Mucosa of rectum (tissue), 2 donors: Measurements from ENCODE around the gene SUSD6.
A peak's percentile ranks its signal among the peaks of the same experiment; 100 is the strongest.
"Not testable (repeated sequence)": the region's sequence is repeated elsewhere in the genome, so short reads cannot be mapped to it uniquely, and the experiment has no call there.

Experiments used
- H3K27ac ChIP-seq, 2 donors: one replicate each; pipeline ENCODE4 v1.7.0; 2013; ENCODE audit warnings: inconsistent platforms in 2 of 2, low read depth in 2 of 2, low read length in 2 of 2
- H3K27me3 ChIP-seq, 2 donors: one replicate each; pipeline ENCODE4 v1.7.0; 2013; ENCODE audit warnings: low read length in 2 of 2; ENCODE audit not compliant: control insufficient read depth in 2 of 2, insufficient read depth in 2 of 2
- H3K36me3 ChIP-seq, 2 donors: one replicate each; pipeline ENCODE4 v1.7.0; 2013; ENCODE audit warnings: low read length in 2 of 2; ENCODE audit not compliant: control insufficient read depth in 2 of 2, insufficient read depth in 2 of 2
- H3K4me1 ChIP-seq, 2 donors: one replicate each; pipeline ENCODE4 v1.7.0; 2013; ENCODE audit warnings: low read length in 2 of 2, mild to moderate bottlenecking in 1 of 2; ENCODE audit not compliant: control insufficient read depth in 2 of 2, insufficient read depth in 2 of 2
- H3K4me3 ChIP-seq, 2 donors: one replicate each; pipeline ENCODE4 v1.7.0; 2013; ENCODE audit warnings: low read length in 2 of 2
- H3K9ac ChIP-seq, 2 donors: one replicate each; pipeline ENCODE4 v1.7.0; 2013; ENCODE audit warnings: low read length in 2 of 2, low read depth in 1 of 2, mild to moderate bottlenecking in 1 of 2
- H3K9me3 ChIP-seq, 2 donors: one replicate each; pipeline ENCODE4 v1.7.0; 2013; ENCODE audit warnings: low read length in 2 of 2; ENCODE audit not compliant: control insufficient read depth in 2 of 2
- donor health status: healthy.
- donor health status: Normal muscosa, but diverticular disease.

SUSD6 gene

DNA sequence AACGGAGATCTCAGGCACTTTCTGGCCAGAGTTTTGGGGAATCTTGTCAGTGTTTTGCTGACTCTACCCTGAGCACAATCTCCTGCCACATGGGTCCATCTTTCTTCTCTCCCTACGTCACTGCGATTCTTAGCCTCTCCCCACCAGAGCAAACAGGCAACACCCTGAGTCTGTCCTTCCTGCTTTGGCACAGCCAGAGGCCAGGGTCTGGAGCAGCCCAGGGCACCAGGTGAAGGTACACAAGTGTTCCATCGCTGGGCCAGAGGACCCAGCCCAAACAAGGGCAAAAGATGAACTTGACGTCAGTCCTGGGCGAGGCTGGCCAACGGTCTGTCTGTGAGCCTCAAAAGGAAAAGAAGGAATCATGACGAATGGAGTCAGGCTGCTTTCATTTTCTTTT, 24.0 kb upstream of the SUSD6 start:
- no peaks in the 10 kb centered on the region for H3K36me3 ChIP-seq
- H3K27ac ChIP-seq: peak overlapping the region; percentile 57 to 70
- H3K9me3 ChIP-seq: no peaks in the 10 kb centered on the region
- H3K9ac ChIP-seq: no peak overlapping the region
- H3K27me3 ChIP-seq: no peaks in the 10 kb centered on the region
- H3K4me3 ChIP-seq: peak overlapping the region in 1 of 2 donors; percentile 23
- H3K4me1 ChIP-seq: peaks cover 3 to 14% of the 10 kb centered on the region in 2 donors

DNA sequence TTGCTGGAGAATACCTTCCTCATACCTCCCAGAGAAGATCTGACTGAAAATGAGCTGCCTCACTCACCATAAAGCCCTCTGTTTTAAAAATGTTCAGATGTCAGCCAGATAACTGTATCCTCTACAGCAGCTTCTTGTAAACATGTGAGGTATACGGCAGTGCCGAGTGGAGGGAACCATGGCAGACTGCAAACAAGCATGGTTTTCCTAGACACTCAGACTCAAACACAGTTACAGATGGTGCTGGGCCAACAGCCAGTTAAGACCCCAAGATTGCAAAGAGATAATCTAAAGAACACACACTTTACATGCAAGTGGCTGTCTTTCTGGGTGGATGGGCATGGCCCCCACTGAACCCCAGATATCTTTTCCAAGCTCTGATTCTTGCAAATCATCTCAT, 20.1 kb upstream of the SUSD6 start:
- Histone ChIP-seq H3K36me3 (no peaks in the 10 kb centered on the region), H3K4me1 (peaks cover 3 to 14% of the 10 kb centered on the region in 2 donors), H3K27me3 (no peaks in the 10 kb centered on the region), H3K27ac (no peak overlapping the region), H3K9me3 (no peaks in the 10 kb centered on the region), H3K9ac (no peak overlapping the region), H3K4me3 (no peak overlapping the region)

DNA sequence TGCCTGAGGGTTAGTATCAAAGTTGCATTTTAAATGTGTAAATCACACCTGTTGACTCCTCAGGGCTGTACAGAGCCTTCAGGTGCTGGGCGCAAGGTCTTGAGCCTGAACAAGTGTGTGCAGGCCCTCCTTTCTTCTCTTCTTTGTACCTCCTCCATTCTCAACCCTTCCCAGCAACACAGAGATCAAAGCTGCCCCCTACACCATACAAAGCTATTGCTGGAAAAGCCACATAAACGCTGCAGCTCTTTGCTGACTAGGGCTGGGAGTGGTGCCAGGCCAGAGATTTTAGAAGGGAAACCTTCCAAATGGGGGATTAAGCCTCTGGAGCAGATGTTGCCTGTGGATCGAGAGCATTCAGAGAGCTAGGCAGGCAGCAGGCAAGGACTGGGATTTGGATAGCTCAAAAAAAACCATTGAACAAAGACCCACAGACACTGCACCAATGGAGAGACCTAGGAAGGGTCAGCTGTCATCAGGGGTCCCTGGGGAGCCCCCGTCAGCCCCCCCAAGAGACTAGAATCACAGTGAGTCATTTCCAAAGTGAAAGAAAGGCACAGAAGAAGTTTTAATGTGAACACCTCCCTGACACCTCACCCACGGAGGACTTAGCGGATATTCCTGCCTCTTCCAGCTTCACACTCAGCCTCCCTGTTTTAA, 18.2 kb upstream of the SUSD6 start:
- no peaks in the 10 kb centered on the region for H3K4me1 ChIP-seq
- H3K27me3 ChIP-seq: no peaks in the 10 kb centered on the region
- no peaks in the 10 kb centered on the region for H3K36me3 ChIP-seq
- H3K4me3 ChIP-seq: no peak overlapping the region
- H3K27ac ChIP-seq: no peak overlapping the region
- no peak overlapping the region for H3K9ac ChIP-seq
- H3K9me3 ChIP-seq: no peaks in the 10 kb centered on the region

DNA sequence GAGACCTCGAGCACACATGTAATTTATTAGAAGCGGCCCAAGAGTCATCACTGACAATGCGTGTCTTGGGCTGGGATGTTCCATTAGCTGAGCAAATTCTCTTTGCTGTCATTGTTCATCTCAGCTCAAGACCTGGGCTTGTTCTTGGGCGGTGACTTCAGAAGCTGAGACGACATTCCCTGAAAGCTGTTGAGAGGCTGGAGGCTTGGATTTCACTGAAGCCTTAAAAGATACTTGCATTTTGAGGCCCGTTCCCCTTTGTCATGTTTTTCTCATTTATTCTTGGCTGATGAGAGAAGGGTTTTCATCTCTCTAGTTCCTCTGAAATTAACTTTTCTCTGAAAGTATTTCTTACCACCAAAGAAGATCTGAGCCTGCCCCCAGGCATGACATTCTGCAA, 16.6 kb upstream of the SUSD6 start:
- no peaks in the 10 kb centered on the region for H3K27me3 ChIP-seq
- H3K4me1 ChIP-seq: no peaks in the 10 kb centered on the region
- H3K9ac ChIP-seq: no peak overlapping the region
- H3K4me3 ChIP-seq: no peak overlapping the region
- no peak overlapping the region for H3K27ac ChIP-seq
- H3K36me3 ChIP-seq: no peaks in the 10 kb centered on the region
- no peaks in the 10 kb centered on the region for H3K9me3 ChIP-seq

DNA sequence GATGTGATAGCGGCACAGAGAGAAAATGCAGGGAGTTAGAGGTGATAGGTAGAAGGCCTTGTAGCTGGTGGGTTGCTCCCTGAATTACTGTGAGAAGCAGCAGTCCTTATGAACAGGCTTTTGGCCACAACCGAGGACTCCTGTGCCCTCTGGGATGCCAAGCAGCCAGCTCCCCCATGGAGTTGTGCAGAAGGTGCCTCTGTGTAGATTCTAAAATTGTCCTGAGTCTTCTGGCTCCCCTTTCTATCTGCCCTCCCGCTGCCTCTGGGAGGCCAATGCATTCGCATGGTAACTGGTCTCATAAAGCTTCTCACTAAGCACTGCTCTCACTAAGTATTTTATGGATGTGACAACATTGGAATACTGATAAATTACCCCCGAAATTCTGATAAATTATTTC, 16.1 kb upstream of the SUSD6 start:
- Histone ChIP-seq H3K36me3 (no peaks in the 10 kb centered on the region), H3K27ac (no peak overlapping the region), H3K27me3 (no peaks in the 10 kb centered on the region), H3K9ac (no peak overlapping the region), H3K4me1 (no peaks in the 10 kb centered on the region), H3K9me3 (no peaks in the 10 kb centered on the region), H3K4me3 (no peak overlapping the region)

GRCh38 chr14:69599431-69599830, 12.0 kb upstream of the SUSD6 start:
- not testable (repeated sequence) for H3K4me3 ChIP-seq, H3K36me3 ChIP-seq, H3K9ac ChIP-seq, H3K4me1 ChIP-seq, H3K27me3 ChIP-seq, H3K27ac ChIP-seq, H3K9me3 ChIP-seq

DNA sequence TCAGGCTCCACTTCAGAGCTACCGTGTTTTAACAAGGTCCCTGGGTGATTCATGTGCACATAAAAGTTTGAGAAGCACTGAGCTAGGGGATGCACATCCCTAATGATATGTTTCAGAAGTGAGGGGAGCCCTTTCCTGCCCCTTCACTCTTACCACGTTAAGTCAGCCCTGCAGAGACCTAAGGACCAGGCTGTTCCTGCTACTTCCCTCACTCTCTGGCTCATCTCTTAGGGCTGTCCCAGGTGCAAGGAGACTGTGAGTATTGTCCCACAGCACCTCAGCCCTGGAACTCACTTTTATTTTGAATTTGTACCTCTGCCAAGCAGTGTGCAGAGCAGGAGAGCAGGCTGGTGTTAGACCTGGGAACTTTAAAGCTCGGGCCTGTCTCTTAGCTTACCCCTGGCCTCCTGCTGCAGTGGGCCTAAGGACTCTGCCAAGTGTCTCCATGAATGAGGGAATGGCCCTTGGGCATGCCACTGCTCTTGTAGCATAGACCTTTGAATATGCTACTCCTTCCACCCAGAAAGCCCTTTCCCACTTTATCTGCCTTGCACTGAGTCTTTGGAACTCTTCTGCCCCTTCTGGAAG, 11.0 kb upstream of the SUSD6 start:
- Histone ChIP-seq H3K9me3 (no peaks in the 10 kb centered on the region), H3K36me3 (no peaks in the 10 kb centered on the region), H3K27me3 (no peaks in the 10 kb centered on the region), H3K4me1 (peaks cover 2% of the 10 kb centered on the region in 2 donors), H3K9ac (no peak overlapping the region), H3K27ac (no peak overlapping the region), H3K4me3 (no peak overlapping the region)

- peak overlapping the region; percentile 70 to 75 for H3K27ac ChIP-seq
- H3K9ac ChIP-seq: peak overlapping the region in 1 of 2 donors; percentile 47
- H3K9me3 ChIP-seq: no peaks in the 10 kb centered on the region
Observed at GRCh38 chr14:69605738-69606137, 5.7 kb upstream of the SUSD6 start.

GRCh38 chr14:69606258-69607184, 4.9 kb upstream of the SUSD6 start:
- Histone ChIP-seq H3K4me1 (peaks cover 26 to 39% of the 10 kb centered on the region in 2 donors), H3K36me3 (no peaks in the 10 kb centered on the region), H3K27me3 (no peaks in the 10 kb centered on the region), H3K9me3 (no peaks in the 10 kb centered on the region), H3K4me3 (no peak overlapping the region), H3K9ac (peak overlapping the region in 1 of 2 donors; percentile 47), H3K27ac (peak overlapping the region; percentile 70 to 75)

More at GRCh38 chr14:69605738-69606137, 5.7 kb upstream of the SUSD6 start:
- Histone ChIP-seq H3K27me3 (no peaks in the 10 kb centered on the region), H3K4me3 (no peak overlapping the region), H3K4me1 (peaks cover 23 to 34% of the 10 kb centered on the region in 2 donors), H3K36me3 (no peaks in the 10 kb centered on the region)
